GM21717 (cell line): ENCODE data around the gene NFIC.

Experiments used
- ATAC-seq: cut with Tn5 transposase; IDR thresholded peaks from one replicate; pipeline ENCODE4 v1.9.1; 2021; ENCODE audit warnings: mild to moderate bottlenecking, moderate library complexity; ENCODE audit not compliant: unreplicated experiment

The NFIC gene

DNA sequence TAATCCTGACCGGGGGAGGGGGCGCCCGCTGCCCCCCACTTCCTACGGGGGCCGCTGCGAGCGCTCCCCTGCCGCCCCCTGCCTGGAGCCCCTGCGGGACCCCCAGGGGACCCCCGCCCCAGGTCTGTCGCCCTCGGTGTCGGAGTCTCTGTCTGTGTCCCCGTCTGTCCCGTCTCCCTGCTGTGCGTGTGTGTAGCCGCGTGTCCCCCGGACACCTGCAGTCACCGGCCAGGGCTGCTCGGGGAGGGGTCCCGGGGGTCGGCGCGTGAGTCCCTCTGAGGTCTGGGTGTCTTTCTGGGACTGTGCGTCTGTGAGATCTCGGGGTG, 7.7 kb upstream of the NFIC start:
- no peak for ATAC-seq

DNA sequence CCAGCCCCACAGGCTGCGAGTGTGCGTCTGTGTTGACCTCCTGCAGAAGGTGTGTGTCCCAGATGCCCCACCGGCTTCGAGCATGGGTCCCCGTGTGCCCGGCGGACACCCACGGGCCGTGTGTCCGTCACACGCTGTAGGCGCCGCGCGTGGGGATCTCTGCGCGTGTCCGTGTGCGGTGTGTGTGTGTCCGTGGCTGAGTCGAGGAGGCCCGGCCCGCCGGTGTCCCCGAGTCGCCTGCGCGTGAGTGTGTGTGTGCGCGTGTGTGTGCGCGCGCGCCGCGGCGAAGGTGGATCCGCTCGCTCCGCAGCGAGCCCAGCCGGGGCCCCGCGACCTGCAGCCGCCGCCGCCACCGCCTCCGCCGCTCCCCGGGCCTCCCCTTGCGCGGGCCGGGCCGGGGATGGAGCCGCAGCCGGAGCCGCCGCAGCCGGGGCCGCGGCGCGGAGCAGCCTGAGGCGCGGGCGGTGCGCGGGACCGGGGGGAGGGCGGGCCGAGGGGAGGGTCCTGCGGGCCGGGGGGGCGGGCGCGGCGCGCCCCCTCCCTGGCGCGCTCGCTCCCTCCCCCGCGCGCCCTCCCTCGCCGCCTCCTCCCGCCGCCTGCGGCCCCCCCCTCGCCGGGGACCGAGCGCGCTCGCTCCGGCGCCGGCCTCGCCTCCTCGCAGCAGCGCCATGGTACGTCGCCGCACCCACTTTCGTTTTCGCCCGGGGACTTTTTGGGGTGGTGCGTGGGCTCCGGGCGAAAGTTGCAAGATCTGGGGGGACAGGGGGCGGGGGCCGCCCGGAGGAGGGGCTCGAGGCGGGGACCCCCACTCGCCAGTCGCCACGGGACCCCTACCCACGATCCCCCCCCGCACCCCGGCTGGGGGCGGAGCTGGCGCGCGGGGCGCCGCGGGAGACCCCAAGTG, 7.1 kb upstream of the NFIC start:
- ATAC-seq = no peak

DNA sequence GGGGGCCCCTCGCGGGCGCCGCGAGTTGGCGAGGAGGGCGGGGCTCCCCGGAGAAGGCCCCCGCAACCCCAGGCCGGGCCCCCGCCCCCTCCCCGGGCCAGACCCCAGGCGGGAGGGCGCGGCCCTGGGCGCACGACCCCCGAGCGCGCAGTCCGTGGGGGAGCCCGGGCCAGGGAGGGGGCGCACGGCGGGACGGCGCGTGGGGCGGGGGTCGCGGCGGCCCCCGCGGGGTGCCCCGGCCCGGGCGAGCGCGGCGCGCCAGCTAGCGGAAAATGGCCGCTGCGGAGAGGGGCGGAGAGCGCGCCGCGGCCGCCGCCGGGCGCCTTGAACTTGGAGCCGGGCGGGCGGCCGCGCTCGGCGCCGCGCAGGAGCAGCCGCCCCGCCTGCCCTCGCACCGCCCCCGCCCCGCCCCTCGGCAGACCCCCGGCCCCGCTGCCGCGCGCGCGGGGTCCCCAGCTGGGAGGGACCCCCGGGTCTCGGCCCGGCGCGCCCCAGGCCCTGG, 6.4 kb upstream of the NFIC start:
- ATAC-seq = no peak

DNA sequence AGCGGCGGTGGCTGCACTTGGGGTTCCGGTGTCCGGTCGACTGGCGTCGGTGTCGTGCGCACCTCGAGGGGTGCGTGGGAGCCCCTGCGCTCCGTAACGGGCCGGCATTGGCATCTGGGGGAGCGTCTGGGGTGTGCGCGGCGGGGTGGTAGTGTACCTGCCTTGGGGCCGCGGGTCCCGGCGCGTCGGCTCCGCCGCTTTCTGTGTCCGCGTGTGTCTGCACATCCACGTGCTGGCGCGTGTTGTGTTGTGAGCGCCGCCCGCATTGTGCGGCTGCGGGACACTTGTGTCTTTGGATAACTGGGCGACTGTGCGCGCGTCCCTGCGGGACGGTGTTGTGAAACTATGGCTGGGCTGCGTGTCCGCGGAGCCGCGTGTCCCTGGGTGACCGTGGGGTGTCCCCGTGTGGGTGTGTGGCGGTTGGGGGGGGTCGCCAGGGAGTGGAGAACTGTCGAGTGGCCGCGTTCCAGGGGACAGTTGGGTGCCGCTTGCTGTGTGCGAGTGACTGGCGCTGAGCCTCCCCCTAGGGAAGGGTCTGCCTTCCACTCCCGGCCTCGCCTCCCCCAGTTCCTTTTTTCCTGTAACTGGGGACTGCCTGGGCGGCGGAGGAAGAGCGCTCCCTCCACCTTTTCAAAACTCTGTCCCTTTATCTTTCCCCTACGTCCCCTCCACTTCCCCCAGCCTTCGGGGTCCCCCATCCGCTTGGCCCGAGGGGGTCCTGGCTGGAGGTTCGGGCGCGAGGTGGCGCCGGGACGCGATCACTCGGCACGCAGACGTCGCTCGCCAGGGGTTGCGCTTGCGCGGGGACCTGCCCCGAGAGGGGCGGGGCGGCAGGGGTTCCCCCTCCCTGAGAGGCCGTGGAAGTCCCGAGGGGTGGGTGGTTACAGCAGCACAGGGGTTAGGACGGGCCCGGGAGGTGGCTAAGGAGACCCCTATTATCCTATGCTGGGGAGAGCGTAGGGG, 5.7 kb upstream of the NFIC start:
- ATAC-seq = no peak

DNA sequence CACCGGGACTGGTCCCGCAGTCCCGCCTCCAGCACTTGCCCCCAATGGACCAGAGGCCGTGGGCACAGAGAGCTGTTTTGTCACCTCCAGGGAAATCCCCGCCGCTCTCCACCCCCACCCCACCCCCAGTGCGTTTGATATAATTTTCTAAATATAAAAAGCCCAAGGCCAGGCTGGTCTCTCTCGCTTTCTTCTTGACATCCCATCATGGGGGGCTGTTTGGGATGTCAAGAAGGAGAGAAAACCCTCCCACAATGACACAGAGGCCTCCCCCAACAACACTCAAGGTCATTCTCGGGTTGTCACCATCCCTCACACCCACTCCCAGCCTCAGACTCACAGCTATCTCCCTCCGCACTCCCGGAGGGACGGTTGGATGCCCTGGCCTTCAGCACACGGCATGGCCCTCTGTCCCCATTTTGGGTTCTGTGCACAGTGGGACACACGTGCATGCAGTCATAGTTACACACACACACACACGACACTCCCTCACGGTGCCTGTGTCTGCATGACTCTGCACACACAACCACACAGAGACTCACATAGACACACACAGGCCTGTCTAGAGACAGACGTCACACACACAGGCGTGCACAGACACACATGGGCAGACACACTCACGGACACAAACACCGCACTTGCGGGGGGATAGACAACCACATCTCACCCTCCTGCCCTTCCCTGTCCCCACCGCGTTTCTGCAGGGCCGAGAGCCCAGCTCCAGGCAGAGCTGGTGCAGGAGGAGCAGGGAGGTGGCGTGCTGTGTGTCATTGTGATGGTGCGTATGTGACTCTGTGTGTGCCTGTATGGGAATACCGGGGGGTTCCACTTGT, 4.8 kb upstream of the NFIC start:
- ATAC-seq = no peak

DNA sequence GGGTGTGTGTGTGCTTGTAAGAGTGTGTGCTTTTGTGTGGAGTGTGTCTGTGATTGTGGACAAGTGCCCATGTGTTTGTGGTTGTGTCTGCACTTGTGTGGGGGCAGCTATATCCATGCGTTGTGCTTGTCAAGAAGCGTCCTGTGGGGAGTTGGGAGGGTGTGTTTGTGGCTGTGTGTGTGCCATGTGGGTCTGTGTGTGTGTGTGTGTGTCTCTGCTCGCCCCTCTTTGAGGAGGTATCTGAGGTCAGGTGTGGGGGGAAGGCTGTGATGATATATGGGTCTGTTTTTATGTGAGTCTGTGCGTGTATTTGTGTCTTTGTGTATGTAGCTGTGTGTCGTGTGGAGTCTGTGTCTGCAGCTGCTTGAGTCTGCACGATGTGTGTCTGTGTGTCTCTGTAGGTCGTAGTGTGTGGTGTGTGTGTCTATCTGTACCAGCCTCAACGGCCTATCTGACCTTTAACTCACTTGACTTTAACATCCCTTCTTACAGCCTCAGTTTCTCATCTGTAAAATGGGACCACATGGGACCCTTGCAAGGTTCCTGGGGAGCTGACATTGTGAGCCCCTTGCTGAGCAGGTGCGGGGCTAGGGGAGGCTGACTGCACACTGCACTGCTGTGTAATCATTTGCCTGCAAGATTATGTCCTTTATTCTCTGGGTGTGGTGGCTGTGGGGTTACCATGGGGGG, 4.0 kb upstream of the NFIC start:
- ATAC-seq = no peak

DNA sequence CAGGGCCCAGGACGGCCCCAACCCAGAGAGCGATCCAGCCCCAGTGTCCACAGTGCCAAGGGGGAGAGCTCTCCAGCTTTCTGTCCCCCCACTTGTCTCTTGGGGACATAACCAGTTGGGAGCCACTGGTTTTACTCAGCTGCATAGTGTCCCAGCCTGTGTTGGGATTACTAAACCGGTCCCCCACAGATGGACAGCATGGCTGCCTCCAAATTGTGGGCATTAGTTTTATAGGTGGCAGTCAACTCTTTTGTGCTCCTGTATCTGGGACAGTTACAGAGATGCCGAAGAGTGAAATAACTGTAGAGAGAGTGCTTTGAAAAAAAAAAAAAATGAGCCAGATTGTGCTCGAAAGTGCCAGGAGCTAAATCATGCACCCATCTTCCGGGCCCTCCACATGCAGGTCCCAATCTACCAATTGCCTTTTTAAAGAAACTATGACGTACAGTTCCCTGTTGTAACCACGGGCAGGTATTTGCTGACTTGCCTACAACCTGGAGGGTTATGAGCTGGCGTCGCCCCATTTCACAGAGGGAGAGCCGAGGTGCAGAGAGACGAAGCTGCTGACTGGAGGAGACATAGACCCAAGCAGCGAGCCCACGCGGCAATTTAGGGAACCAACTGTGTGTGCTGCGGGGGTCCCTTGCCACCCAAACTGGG, 2.4 kb upstream of the NFIC start:
- no peak for ATAC-seq

DNA sequence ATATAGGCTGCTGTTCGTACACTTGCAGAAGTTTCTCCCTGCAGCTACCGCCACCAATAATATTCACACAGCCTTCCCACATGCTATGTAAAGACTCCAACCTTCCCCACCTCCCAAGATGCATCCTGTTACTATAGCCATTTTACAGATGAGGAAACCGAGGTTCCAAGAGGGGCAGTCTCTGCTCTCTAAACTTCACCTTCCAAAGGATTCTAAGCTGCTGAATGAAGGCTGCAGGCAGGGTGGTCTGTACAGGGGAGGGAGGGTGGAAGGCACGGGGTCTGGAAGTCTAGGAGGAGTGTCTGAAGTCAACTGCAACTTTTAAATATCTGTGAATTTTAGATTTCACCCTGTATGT, 1.9 kb upstream of the NFIC start:
- ATAC-seq = no peak

DNA sequence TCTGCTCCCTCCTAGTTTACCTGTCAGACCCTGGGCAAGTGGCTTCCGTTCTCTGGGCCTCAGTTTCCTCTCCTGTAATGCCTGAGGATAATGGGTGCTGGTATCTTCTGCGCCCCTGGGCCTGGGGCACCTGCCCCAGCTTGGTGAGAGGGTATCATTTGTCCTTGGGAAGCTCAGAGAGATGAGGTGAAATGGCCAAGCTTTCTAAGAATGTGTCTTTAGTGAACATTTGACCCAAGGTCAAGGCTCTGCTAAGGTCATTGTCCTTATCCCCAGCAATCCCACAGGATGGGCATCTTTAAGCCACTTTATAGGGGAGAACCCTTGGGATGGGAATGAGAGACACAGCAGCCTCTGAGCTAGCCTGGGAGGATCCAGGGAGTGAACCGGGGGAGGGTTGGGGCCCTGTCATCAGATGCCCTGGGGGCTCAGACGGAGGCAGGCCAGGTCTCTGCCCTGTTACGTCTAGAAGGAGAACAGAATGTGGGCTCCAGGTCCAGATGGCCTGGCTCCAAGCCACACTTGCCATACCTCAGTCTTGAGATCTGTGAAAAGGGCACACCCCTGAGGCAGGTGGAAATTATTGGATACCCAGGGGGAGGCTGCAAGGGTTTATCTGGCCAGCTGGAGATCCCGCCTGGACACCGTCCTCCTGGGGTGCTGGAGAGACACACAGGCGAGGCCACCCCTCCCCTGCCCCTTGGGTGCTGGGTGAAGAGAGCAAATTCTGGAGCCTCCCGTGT, 1.1 kb upstream of the NFIC start:
- no peak for ATAC-seq

DNA sequence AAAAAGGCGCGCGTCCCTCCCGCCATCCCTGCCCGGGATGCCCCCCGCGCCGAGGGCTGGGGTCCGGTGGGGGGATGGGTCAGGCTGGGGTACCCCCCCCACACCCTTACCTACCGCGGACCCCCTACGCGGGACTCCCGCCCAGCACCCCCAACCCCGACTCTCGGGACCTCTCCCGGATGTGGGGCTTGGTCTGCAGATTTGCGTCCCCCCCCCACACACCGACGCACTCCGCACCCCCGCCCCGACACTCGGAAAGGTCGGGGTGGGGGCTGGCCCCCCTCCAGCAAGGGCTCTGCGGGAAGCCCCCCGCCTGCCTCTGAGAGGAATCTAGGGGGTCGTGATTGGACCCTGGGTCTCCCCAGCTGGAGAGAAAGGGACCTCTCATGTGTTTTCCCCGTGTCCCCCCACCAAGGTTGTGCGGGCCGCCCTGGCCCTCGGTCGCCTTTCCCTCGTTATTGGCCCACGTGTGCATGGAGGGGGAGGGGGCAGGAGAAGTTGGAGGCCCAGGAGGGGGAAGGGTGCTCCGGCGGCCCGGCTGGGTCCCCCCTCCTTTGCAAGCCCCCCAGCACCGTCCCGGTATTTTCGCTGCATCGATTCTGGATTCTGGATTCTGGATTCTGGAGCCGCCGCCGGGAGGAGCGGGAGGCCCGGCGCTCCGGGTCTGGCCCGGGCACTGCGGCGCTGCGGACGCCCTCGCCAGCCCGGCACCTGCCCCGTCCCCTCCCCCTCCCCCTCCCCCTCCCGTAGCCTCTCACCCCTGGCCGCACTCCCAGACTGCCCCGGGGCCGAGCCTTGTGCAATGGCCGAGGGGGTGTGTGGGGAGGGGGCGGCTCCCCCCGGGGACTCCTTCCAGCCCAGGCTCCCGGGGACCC, 607 bp downstream of the NFIC start:
- ATAC-seq = no peak

DNA sequence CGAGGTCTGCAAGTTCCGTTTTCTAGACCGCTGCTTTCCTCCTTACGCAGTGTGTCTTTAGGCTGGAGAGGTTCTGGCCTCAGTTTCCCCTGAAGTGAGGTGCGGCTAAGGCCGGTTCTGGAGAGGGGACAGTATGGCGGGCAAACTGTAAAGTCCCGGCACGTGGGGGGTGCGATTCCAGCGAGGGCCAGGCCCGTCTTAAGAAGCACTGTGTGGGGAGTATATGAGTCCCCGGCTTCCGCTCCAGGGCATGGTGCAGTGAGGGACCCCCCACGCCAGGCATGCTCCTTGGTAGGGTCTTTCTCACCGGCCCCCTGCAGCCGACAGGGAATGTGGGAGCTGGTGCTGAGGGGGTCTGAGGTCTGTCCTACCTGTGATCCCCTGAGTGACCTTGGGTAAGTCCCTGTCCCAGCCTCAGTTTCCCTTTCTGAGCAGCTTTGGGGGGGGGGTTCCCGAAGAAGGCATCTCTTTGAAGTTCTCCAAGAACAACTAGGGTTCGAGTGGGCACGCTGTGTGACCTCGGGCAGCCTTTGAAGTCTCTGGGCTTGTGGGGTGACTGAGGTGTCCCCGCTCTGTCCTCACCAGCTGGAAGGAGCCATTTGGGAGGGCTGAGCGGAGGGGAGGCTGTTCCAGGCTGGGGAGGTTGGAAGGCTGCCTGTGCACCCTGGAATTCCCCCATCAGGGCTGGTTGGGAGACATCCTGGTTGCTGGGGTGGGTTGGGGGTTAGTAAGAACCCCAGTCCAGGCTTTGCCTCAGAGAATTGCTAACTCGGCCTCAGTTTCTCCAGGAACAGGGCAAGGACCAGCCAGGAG, 1.5 kb downstream of the NFIC start:
- ATAC-seq = no peak

DNA sequence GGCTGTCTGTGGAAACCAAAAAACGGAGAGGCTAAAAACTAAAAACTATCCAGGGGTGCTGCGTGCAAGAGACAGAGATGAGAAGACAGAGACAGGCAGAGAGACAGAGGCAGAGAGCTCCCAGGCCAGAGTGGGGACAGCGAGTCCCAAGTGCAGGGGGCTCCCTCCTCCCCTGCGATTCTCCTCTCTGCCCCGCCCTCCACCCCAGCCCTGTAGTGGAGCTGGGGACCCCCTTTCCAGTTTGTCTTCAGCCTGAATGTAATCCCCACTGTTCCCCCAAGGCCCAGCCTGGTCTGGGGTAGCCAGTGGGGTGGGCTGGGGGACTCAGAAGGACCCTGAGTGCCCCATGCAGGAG, 2.0 kb downstream of the NFIC start:
- no peak for ATAC-seq

DNA sequence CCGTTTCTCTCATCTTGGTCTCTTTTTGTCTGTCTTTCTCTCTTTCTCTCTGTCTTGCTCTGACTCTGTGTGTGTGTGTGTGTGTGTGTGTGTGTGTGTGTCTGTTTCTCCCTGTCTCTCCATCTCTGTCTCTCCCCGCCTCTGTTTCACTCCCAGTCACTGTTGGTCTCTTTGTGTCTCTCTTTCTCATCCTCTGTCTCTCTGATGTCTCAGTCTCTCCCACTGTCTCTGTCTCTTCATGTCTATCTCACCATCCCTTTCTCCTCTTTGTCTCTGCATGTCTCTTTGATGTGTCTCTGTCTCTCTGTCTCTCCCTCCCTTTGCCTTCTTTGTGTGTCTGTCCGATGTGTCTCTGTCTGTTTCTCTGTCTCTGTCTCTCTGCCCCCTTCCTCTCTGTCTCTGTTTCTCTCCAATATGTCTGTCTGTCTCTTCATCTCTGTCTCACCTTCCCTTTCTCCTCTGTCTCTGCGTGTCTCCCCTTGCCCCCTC, 2.5 kb downstream of the NFIC start:
- ATAC-seq = no peak

DNA sequence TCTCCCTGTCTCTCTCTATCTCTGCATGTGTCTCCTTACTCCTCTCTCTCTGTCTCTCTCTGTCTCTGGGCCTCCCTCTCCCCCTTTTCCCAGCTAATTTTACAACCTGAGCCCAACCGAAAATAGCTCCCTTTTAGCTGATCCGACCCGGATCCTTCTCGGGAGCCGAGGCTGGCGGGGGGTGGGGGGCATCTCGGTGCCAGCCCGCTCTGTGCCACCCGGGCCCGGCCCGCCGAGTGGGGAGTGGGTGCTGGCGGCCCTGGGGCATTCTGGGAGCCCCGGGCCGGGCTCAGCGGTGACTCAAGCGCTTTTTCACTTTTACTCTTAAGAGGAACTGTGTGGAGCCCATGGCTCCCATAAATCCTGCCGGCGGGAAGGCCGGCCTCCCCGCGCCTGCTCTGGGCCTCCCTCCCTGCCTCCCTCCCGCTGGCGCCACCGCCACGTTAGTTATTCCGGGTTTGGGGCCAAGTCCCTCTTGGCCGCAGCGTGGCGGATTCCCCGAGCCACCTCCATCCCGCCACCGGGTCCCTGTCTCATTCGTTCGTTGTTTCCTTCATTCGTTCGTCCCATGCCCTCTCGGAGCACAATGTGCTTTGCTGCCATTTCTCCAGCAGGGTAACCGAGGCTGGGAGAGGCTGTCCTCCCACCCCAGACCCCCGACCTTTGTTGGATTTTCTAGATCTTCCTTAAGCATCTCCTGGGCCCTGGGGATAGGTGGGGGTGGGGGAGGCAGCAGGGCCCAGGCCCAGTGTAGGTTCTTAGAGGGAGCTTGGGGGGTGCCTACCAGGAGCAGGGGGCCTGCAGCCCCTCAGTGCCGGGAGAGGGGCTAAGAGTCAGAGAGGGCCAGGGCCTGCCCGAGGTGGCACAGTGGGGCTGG, 3.2 kb downstream of the NFIC start:
- no peak for ATAC-seq

DNA sequence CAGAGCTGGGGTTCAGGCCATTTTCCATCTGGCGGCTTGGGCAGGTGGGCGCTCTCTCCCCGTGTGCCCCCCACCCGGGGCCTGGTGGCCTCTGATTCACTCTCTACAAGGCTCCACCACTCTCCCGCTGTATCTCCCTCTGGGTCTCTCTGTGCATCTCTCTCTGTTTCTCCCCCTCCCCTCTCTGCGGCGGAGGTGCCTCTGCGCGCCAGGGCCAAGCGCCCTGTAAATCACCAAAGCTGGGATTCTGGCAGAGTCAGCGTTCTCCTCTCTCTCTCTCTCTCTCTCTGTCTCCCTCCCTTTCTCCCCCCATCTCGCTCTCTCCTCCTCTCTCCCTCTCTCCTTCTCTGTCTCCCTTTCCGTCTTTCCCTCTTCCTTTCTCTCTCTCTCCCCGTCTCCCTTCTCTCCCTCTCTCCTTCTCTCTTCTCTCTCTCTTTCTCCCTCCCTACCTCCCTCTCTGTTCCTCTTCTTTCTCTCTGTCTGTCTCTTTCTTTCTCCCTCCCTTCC, 3.9 kb downstream of the NFIC start:
- no peak for ATAC-seq
